ENCODE data around the gene TMEM235. TPM values are rescaled to one million over a fixed set of nuclear protein-coding genes. Genes with fewer than 3 reads are reported as not detected.

The TMEM235 gene
- total RNA-seq, 1 donor from 2014 or later = not detected

- Histone ChIP-seq H3K9ac (no peak overlapping the region), H2AFZ (replicated peaks) (peak overlapping the region; percentile 73), H3K27me3 (no peaks in the 10 kb centered on the region), H3K4me2 (peak overlapping the region; percentile 54), H3K9me3 (ENCODE audit: low read depth) (no peaks in the 10 kb centered on the region), H3K4me3 (no peak overlapping the region), H3K4me1 (peaks cover 48% of the 10 kb centered on the region), H3F3A (ENCODE audit: low read depth) (peaks cover 27% of the 10 kb centered on the region), H3K79me2 (ENCODE audit: low read depth) (no peaks in the 10 kb centered on the region), H3K27ac (no peak overlapping the region), H4K20me1 (ENCODE audit: low read depth) (no peaks in the 10 kb centered on the region), H3K36me3 (no peaks in the 10 kb centered on the region)
- no peaks in the 10 kb centered on the region for H3K36me3 Mint-ChIP-seq
- peak overlapping the region; percentile 81 for H3K27ac Mint-ChIP-seq
- peaks cover 62% of the 10 kb centered on the region for H3K4me1 Mint-ChIP-seq
- H3K9me3 Mint-ChIP-seq = no peaks in the 10 kb centered on the region
- peak overlapping the region; percentile 41 for H3K4me3 Mint-ChIP-seq
- peak; percentile 43 for DNase-seq (ENCODE audit: low spot score)
- H3K27me3 Mint-ChIP-seq (ENCODE audit: insufficient read depth, low read depth) = peaks cover 7% of the 10 kb centered on the region
- no peak for TF ChIP-seq EZH2phosphoT487 (IDR thresholded peaks at IDR 0.05)
- TF ChIP-seq EZH2 (IDR thresholded peaks at IDR 0.05) = no peak
- TF ChIP-seq, protein P1, sequence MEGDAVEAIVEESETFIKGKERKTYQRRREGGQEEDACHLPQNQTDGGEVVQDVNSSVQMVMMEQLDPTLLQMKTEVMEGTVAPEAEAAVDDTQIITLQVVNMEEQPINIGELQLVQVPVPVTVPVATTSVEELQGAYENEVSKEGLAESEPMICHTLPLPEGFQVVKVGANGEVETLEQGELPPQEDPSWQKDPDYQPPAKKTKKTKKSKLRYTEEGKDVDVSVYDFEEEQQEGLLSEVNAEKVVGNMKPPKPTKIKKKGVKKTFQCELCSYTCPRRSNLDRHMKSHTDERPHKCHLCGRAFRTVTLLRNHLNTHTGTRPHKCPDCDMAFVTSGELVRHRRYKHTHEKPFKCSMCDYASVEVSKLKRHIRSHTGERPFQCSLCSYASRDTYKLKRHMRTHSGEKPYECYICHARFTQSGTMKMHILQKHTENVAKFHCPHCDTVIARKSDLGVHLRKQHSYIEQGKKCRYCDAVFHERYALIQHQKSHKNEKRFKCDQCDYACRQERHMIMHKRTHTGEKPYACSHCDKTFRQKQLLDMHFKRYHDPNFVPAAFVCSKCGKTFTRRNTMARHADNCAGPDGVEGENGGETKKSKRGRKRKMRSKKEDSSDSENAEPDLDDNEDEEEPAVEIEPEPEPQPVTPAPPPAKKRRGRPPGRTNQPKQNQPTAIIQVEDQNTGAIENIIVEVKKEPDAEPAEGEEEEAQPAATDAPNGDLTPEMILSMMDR (IDR thresholded peaks at IDR 0.05) = no peak
These were observed 37.8 kb downstream of the TMEM235 start for GRCh38 chr17:78268951-78269905.

- Histone ChIP-seq H3F3A (ENCODE audit: low read depth) (peaks cover 27% of the 10 kb centered on the region), H3K4me1 (peaks cover 48% of the 10 kb centered on the region), H3K27me3 (no peaks in the 10 kb centered on the region), H3K36me3 (no peaks in the 10 kb centered on the region), H3K9ac (no peak overlapping the region), H2AFZ (replicated peaks) (peak overlapping the region; percentile 73), H3K4me2 (peak overlapping the region; percentile 54), H4K20me1 (ENCODE audit: low read depth) (no peaks in the 10 kb centered on the region), H3K79me2 (ENCODE audit: low read depth) (no peaks in the 10 kb centered on the region), H3K9me3 (ENCODE audit: low read depth) (no peaks in the 10 kb centered on the region), H3K4me3 (no peak overlapping the region), H3K27ac (no peak overlapping the region)
- peaks cover 57% of the 10 kb centered on the region for H3K4me1 Mint-ChIP-seq
- no peaks in the 10 kb centered on the region for H3K36me3 Mint-ChIP-seq
- no peak for TF ChIP-seq EZH2 (IDR thresholded peaks at IDR 0.05)
- no peak for TF ChIP-seq EZH2phosphoT487 (IDR thresholded peaks at IDR 0.05)
- TF ChIP-seq, protein P1 (IDR thresholded peaks at IDR 0.05) = no peak
- H3K27me3 Mint-ChIP-seq (ENCODE audit: insufficient read depth, low read depth) = peaks cover 9% of the 10 kb centered on the region
- no peaks in the 10 kb centered on the region for H3K9me3 Mint-ChIP-seq
- H3K27ac Mint-ChIP-seq = peak overlapping the region; percentile 81
- DNase-seq (ENCODE audit: low spot score) = peak; percentile 51
- H3K4me3 Mint-ChIP-seq = peak overlapping the region; percentile 28
These were observed 38.5 kb downstream of the TMEM235 start for GRCh38 chr17:78269955-78270381.

- H3K27me3 ChIP-seq = no peaks in the 10 kb centered on the region
- H3K4me1 ChIP-seq = peaks cover 48% of the 10 kb centered on the region
These were observed 40.2 kb downstream of the TMEM235 start for GRCh38 chr17:78271419-78272170.

More at GRCh38 chr17:78271419-78272170, 40.2 kb downstream of the TMEM235 start:
- Histone ChIP-seq H3K27ac (no peak overlapping the region), H3K36me3 (no peaks in the 10 kb centered on the region), H4K20me1 (ENCODE audit: low read depth) (no peaks in the 10 kb centered on the region), H3K4me3 (no peak overlapping the region), H2AFZ (replicated peaks) (no peak overlapping the region), H3F3A (ENCODE audit: low read depth) (peaks cover 27% of the 10 kb centered on the region), H3K4me2 (no peak overlapping the region), H3K79me2 (ENCODE audit: low read depth) (no peaks in the 10 kb centered on the region), H3K9me3 (ENCODE audit: low read depth) (no peaks in the 10 kb centered on the region), H3K9ac (no peak overlapping the region)
- Mint-ChIP-seq H3K36me3 (no peaks in the 10 kb centered on the region), H3K4me3 (no peak overlapping the region), H3K9me3 (peaks cover 3% of the 10 kb centered on the region), H3K27me3 (ENCODE audit: insufficient read depth, low read depth) (peaks cover 9% of the 10 kb centered on the region), H3K4me1 (peaks cover 51% of the 10 kb centered on the region), H3K27ac (peak overlapping the region; percentile 6)
- no peak for DNase-seq (ENCODE audit: low spot score)
- TF ChIP-seq EZH2 (IDR thresholded peaks at IDR 0.05) (no peak), EZH2phosphoT487 (IDR thresholded peaks at IDR 0.05) (no peak)
- TF ChIP-seq, protein P1 (IDR thresholded peaks at IDR 0.05) = no peak

All from neural progenitor cell (in vitro differentiated cells).